C1 segment of cervical spinal cord (tissue), 14 donors: ENCODE measurements around the gene DNAI2.

ENCODE experiments used
- DNase-seq, 14 donors: peaks; one replicate each; lab custom pipeline; 2025; lab: John Stamatoyannopoulos, UW

The DNAI2 gene

GRCh38 chr17:74361230-74362068, 87.4 kb downstream of the DNAI2 start, which contains the start of gene BTBD17:
TSS of gene BTBD17 (minus strand) at chr17:74361868. CDS start at chr17:74361819, 49 bp downstream.
- peak in 13 of 14 donors; percentile 17 to 82 (median 51) for DNase-seq

DNA sequence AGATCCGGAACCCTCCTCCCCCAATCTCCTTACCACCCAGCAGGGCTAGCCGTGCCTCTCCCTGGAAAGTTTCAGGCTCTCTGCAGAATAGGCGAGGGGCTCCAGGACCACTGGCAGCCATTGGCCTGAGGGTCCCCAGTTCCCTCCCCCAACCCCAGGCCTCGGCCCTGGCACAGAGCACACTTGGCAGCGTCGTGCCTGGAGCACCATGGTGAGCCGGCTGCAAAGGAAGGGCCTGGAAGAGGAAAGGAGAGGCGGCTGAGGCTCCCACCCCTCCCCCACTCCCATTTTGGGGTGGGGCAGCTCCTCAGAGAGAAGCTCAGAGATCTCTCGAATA, 88.0 kb downstream of the DNAI2 start:
- peak in 2 of 14 donors; percentile 47 to 61 for DNase-seq

GRCh38 chr17:74362810-74363498, 88.9 kb downstream of the DNAI2 start:
- peak in 10 of 14 donors; percentile 16 to 64 (median 40) for DNase-seq
